Parathyroid adenoma (tissue), 2 donors: Measurements from ENCODE around the gene SEMA5B.

ENCODE experiments used
- H2AFZ ChIP-seq: fragments of 300-600 bp; sonication (generic); one replicate; pipeline ENCODE4 v1.7.0; 2017; ENCODE audit warnings: antibody characterized with exemption, mild to moderate bottlenecking
- H3K27ac ChIP-seq: fragments of 300-600 bp; sonication (generic); one replicate; pipeline ENCODE4 v1.7.0; 2017
- H3K27me3 ChIP-seq: fragments of 300-600 bp; sonication (generic); one replicate; pipeline ENCODE4 v1.7.0; 2017; ENCODE audit warnings: low read length; ENCODE audit not compliant: control insufficient read depth, insufficient read depth
- H3K36me3 ChIP-seq: fragments of 300-600 bp; sonication (generic); one replicate; pipeline ENCODE4 v1.7.0; 2017; ENCODE audit warnings: low read length; ENCODE audit not compliant: control insufficient read depth, insufficient read depth
- H3K4me1 ChIP-seq: fragments of 300-600 bp; sonication (generic); one replicate; pipeline ENCODE4 v1.7.0; 2017; ENCODE audit warnings: control low read depth
- H3K4me2 ChIP-seq: fragments of 300-600 bp; sonication (generic); one replicate; pipeline ENCODE4 v1.7.0; 2017; ENCODE audit warnings: low read length
- H3K4me3 ChIP-seq: fragments of 300-600 bp; sonication (generic); one replicate; pipeline ENCODE4 v1.7.0; 2017; ENCODE audit warnings: low read depth, low read length
- H3K79me2 ChIP-seq: fragments of 300-600 bp; sonication (generic); one replicate; pipeline ENCODE4 v1.7.0; 2017; ENCODE audit warnings: control low read depth
- H3K9ac ChIP-seq: fragments of 300-600 bp; sonication (generic); one replicate; pipeline ENCODE4 v1.7.0; 2017; ENCODE audit warnings: mild to moderate bottlenecking
- H3K9me3 ChIP-seq: fragments of 300-600 bp; sonication (generic); one replicate; pipeline ENCODE4 v1.7.0; 2017; ENCODE audit warnings: low read length; ENCODE audit not compliant: control insufficient read depth
- TF ChIP-seq, protein P1 (sequence below): fragments of 300-600 bp; sonication (generic); IDR thresholded peaks from one replicate; pipeline ENCODE4 v1.7.0; 2017; ENCODE audit warnings: antibody characterized with exemption, mild to moderate bottlenecking
- donor health status: primary hyperparathyroidism.

Gene SEMA5B

DNA sequence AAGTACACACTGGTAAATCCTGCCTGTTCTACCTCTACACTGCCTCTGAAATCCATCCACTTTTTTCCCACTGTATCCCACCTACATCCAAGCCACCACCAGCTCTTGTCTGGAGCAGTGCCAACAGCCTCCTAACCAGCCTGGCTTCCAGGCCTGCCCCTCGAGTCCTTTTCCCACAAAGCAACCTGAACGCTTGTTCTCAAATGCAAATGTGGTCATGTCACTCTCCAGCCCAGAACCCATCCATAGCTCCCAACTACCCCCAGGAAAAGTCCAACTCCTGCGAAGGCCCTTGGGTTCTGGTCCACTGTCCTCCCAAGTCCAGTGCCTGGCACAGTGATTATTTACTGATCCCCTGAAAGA, 83.8 kb downstream of the SEMA5B start:
- no peak overlapping the region for H3K27ac ChIP-seq
- H3K36me3 ChIP-seq, result no peaks in the 10 kb centered on the region
- no peak overlapping the region for H3K4me3 ChIP-seq
- H3K9me3 ChIP-seq, result no peaks in the 10 kb centered on the region
- no peak overlapping the region for H3K9ac ChIP-seq
- no peak overlapping the region for H3K4me2 ChIP-seq
- H3K4me1 ChIP-seq, result no peaks in the 10 kb centered on the region
- no peaks in the 10 kb centered on the region for H3K79me2 ChIP-seq
- TF ChIP-seq, protein P1, sequence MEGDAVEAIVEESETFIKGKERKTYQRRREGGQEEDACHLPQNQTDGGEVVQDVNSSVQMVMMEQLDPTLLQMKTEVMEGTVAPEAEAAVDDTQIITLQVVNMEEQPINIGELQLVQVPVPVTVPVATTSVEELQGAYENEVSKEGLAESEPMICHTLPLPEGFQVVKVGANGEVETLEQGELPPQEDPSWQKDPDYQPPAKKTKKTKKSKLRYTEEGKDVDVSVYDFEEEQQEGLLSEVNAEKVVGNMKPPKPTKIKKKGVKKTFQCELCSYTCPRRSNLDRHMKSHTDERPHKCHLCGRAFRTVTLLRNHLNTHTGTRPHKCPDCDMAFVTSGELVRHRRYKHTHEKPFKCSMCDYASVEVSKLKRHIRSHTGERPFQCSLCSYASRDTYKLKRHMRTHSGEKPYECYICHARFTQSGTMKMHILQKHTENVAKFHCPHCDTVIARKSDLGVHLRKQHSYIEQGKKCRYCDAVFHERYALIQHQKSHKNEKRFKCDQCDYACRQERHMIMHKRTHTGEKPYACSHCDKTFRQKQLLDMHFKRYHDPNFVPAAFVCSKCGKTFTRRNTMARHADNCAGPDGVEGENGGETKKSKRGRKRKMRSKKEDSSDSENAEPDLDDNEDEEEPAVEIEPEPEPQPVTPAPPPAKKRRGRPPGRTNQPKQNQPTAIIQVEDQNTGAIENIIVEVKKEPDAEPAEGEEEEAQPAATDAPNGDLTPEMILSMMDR, result no peak
- H3K27me3 ChIP-seq, result no peaks in the 10 kb centered on the region
- H2AFZ ChIP-seq, result no peak overlapping the region

DNA sequence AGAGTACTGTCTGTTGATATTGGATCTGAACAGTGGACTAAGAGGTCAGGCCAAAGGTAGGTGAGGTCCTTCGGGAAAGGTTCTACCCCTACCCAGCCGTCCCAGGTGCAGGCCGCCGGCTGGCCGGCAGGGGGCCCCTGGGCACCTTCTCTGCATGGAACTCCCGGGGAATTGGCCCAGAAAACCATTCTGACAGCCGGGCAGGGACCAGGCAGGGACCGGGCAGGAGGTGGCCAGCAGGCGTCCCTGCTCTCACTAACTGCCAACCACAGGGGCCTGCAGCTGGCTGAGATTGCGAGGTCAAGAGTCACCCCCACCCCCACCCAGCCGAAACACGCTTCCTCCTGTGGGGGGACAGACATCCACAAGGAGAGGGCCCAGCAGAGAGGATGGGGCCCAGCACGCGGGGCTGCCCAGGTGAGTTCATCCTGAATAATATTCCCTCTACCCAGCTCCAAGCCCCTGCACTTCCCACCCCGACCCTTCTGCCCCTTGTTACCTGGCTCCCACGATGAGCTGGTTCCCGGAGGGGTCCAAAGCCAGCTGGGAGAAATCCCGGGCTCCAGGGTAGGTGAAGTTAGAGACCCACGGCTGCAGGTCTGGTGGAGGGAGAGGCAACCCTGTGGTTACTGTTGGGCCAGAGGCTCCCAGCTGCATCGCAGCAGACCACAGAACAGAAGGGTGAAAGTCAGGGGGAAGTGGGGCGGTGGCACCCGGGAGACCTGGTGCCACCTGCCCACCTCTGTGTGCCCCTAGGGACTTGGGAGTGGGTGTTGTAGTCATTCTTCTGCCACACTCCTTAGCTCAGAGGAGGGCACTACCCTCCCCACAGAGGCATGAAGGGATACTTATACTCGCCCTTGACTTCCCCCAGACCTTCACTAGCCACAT, 84.4 kb downstream of the SEMA5B start:
- TF ChIP-seq, protein P1, result peak; percentile 96
- Histone ChIP-seq H3K27ac (no peak overlapping the region), H3K4me2 (no peak overlapping the region), H3K4me1 (no peaks in the 10 kb centered on the region), H3K27me3 (no peaks in the 10 kb centered on the region), H3K4me3 (no peak overlapping the region), H3K9ac (no peak overlapping the region), H3K9me3 (no peaks in the 10 kb centered on the region), H3K36me3 (no peaks in the 10 kb centered on the region), H2AFZ (no peak overlapping the region), H3K79me2 (no peaks in the 10 kb centered on the region)

DNA sequence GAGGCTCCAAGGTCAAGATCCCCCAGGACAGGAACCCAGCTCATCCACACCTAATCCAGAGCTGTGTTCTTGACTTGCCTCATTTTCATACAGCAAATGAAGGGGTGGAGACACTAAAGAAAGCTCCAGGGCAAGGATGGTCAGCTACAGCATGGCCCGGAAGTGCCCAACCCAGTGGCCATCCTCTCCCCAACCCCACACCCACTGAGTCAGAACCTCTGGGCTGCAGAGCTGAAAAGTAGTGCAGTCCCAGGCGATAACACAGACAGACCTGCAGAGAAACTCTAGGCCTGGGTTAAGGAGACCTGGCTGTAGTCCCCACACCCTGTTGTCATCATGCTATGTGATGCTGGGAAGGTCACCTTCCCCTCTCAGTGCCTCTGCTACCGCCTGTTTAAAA, 85.3 kb downstream of the SEMA5B start:
- Histone ChIP-seq H3K9ac (no peak overlapping the region), H3K4me1 (no peaks in the 10 kb centered on the region), H3K4me2 (no peak overlapping the region), H3K27ac (no peak overlapping the region), H3K36me3 (no peaks in the 10 kb centered on the region), H3K4me3 (no peak overlapping the region), H2AFZ (no peak overlapping the region), H3K9me3 (no peaks in the 10 kb centered on the region), H3K27me3 (no peaks in the 10 kb centered on the region), H3K79me2 (no peaks in the 10 kb centered on the region)
- TF ChIP-seq, protein P1, result no peak

DNA sequence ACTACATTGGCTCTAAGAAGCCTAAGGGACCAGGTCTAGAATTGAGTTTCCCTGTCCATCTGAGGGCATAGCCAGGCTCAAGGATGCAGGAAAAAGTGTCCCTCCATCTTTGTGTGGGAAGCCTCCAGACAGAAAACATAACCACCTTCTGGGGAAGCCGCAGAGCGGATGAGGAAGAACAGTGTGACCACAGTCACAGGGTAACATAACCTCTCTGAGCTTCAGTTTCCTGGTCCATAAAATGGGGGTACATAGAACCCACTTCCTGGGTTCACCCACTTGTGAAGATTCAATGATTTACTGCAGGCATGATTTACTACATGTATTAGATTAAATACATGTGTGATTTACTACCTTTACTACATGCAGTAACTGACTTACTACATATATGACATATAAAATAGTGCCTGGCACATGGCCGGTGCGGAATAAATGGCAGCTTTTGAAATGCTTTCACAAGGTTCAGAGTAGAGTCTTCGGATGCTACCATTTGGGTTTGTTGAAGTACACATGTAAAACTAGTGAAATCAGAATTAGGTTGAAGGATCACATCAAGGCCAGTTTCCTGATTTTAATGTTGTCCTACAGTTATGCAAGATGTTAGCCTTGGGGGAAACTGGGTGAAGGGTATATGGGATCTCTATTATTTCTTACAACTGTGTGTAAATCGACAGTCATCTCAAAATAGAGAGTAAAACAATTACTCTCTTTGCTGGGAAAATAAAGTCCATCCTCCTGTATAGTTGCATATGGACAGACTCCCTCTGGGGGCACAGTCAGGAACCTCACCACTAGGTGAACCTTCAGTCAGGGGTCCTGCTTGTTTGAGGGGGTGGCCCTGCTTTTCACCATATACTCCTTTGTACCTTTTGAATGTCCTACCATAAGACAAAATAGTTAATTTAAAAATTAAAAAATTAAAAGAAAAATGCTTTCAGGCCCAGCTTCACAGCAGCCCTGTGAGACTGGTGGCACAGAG, 86.0 kb downstream of the SEMA5B start:
- H3K27me3 ChIP-seq, result no peaks in the 10 kb centered on the region
- no peak overlapping the region for H3K4me3 ChIP-seq
- no peaks in the 10 kb centered on the region for H3K36me3 ChIP-seq
- H3K4me2 ChIP-seq, result no peak overlapping the region
- H3K9me3 ChIP-seq, result no peaks in the 10 kb centered on the region
- no peak overlapping the region for H3K9ac ChIP-seq
- no peaks in the 10 kb centered on the region for H3K4me1 ChIP-seq
- no peaks in the 10 kb centered on the region for H3K79me2 ChIP-seq
- H2AFZ ChIP-seq, result no peak overlapping the region
- TF ChIP-seq, protein P1, result no peak
- no peak overlapping the region for H3K27ac ChIP-seq
